ENCODE results near the gene PARN.

- TF ChIP-seq CTCF (IDR thresholded peaks at IDR 0.05) = no peak
- TF ChIP-seq POLR2AphosphoS5 (IDR thresholded peaks at IDR 0.05) = no peak
- no peak for TF ChIP-seq EP300 (IDR thresholded peaks at IDR 0.05)
- TF ChIP-seq POLR2A (IDR thresholded peaks at IDR 0.05) = no peak
Observed at GRCh38 chr16:14509675-14510132, 120.4 kb downstream of the PARN start.

Data from stomach (tissue), 4 donors.